ENCODE data around the gene SETDB2.

The SETDB2 gene

DNA sequence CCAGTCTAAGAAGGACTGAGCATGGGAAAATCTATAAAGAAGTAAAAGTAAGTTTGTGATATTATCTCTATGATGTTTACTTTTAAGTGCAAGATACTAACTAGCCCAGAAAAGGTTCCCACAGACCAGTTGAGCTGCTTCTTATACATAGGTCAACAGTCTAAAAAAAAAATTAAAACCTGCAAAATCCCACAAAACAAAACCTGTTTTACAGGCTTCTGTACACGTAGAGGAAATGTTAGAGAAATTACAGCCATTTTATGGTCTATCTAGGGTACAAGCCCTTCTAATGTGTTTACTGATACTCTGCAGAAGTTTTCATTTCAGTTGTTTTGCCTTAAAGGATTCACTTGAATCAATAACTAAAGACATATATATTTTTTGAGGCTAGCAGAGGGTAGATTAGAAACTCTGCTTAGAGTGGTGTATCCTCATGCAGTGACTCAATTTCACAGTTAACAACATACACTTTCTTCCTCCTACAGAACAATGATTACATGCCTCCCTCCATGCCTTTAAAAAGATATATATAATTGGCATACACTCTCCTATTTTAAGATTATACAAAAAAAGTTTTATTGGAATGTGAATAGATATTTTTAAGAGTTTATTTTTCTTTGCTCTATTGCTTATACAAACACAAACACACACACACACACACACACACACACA is 44.1 kb upstream of the SETDB2 start:
- Histone ChIP-seq H3K9ac (ENCODE audit: low read depth, low read length, poor library complexity, severe bottlenecking) (no peak overlapping the region), H3K9me2 (replicated peaks; ENCODE audit: low read depth, low read length) (no peaks in the 10 kb centered on the region), H3K79me2 (ENCODE audit: insufficient read depth, low read length) (no peaks in the 10 kb centered on the region), H3F3A (ENCODE audit: low read depth) (no peaks in the 10 kb centered on the region), H3K4me1 (ENCODE audit: insufficient read depth, low read length, poor library complexity, severe bottlenecking) (no peaks in the 10 kb centered on the region), H2AFZ (ENCODE audit: low read length) (no peak overlapping the region), H3K27me3 (ENCODE audit: insufficient read depth, low read length, poor library complexity, severe bottlenecking) (no peaks in the 10 kb centered on the region), H3K4me3 (ENCODE audit: low read length, poor library complexity, severe bottlenecking) (no peak overlapping the region), H3K4me2 (ENCODE audit: low read depth, low read length, poor library complexity, severe bottlenecking) (no peak overlapping the region), H4K20me1 (ENCODE audit: insufficient read depth, low read length, poor library complexity, severe bottlenecking) (no peaks in the 10 kb centered on the region), H3K36me3 (ENCODE audit: insufficient read depth, low read length) (no peaks in the 10 kb centered on the region), H3K9me3 (ENCODE audit: insufficient read depth, low read depth, low read length) (peaks cover 7% of the 10 kb centered on the region; the same call in 1 of the 2 replicates)
- TF ChIP-seq EZH2phosphoT487 (IDR thresholded peaks at IDR 0.05; ENCODE audit: borderline replicate concordance) (no peak), CTCF (conservative IDR thresholded peaks at IDR 0.05; ENCODE audit: low read length) (no peak)

GRCh38 chr13:49400755-49401659 is 43.1 kb upstream of the SETDB2 start:
- no peak overlapping the region for H3K4me2 ChIP-seq (ENCODE audit: low read depth, low read length, poor library complexity, severe bottlenecking)
- no peaks in the 10 kb centered on the region for H3K36me3 ChIP-seq (ENCODE audit: insufficient read depth, low read length)
- no peak overlapping the region for H2AFZ ChIP-seq (ENCODE audit: low read length)
- no peaks in the 10 kb centered on the region for H3K27me3 ChIP-seq (ENCODE audit: insufficient read depth, low read length, poor library complexity, severe bottlenecking)
- H3F3A ChIP-seq (ENCODE audit: low read depth) = no peaks in the 10 kb centered on the region
- no peak overlapping the region for H3K4me3 ChIP-seq (ENCODE audit: low read length, poor library complexity, severe bottlenecking)
- H3K9ac ChIP-seq (ENCODE audit: low read depth, low read length, poor library complexity, severe bottlenecking) = no peak overlapping the region
- no peak for TF ChIP-seq EZH2phosphoT487 (IDR thresholded peaks at IDR 0.05; ENCODE audit: borderline replicate concordance)
- TF ChIP-seq CTCF (conservative IDR thresholded peaks at IDR 0.05; ENCODE audit: low read length) = no peak
- peaks cover 7% of the 10 kb centered on the region; the same call in 1 of the 2 replicates for H3K9me3 ChIP-seq (ENCODE audit: insufficient read depth, low read depth, low read length)
- H3K4me1 ChIP-seq (ENCODE audit: insufficient read depth, low read length, poor library complexity, severe bottlenecking) = no peaks in the 10 kb centered on the region
- no peaks in the 10 kb centered on the region for H3K9me2 ChIP-seq (replicated peaks; ENCODE audit: low read depth, low read length)
- H3K79me2 ChIP-seq (ENCODE audit: insufficient read depth, low read length) = no peaks in the 10 kb centered on the region
- H4K20me1 ChIP-seq (ENCODE audit: insufficient read depth, low read length, poor library complexity, severe bottlenecking) = no peaks in the 10 kb centered on the region

GRCh38 chr13:49403996-49404702 is 39.9 kb upstream of the SETDB2 start:
- no peak for TF ChIP-seq CTCF (conservative IDR thresholded peaks at IDR 0.05; ENCODE audit: low read length)
- no peak for TF ChIP-seq EZH2phosphoT487 (IDR thresholded peaks at IDR 0.05; ENCODE audit: borderline replicate concordance)
- H4K20me1 ChIP-seq (ENCODE audit: insufficient read depth, low read length, poor library complexity, severe bottlenecking) = no peaks in the 10 kb centered on the region
- H3K4me2 ChIP-seq (ENCODE audit: low read depth, low read length, poor library complexity, severe bottlenecking) = no peak overlapping the region
- no peaks in the 10 kb centered on the region for H3K27me3 ChIP-seq (ENCODE audit: insufficient read depth, low read length, poor library complexity, severe bottlenecking)
- H3K9me2 ChIP-seq (replicated peaks; ENCODE audit: low read depth, low read length) = no peaks in the 10 kb centered on the region
- H3K9ac ChIP-seq (ENCODE audit: low read depth, low read length, poor library complexity, severe bottlenecking) = no peak overlapping the region
- no peak overlapping the region for H2AFZ ChIP-seq (ENCODE audit: low read length)
- H3F3A ChIP-seq (ENCODE audit: low read depth) = no peaks in the 10 kb centered on the region
- H3K36me3 ChIP-seq (ENCODE audit: insufficient read depth, low read length) = no peaks in the 10 kb centered on the region
- H3K9me3 ChIP-seq (ENCODE audit: insufficient read depth, low read depth, low read length) = peaks cover 7% of the 10 kb centered on the region; the same call in 1 of the 2 replicates
- no peaks in the 10 kb centered on the region for H3K4me1 ChIP-seq (ENCODE audit: insufficient read depth, low read length, poor library complexity, severe bottlenecking)
- H3K4me3 ChIP-seq (ENCODE audit: low read length, poor library complexity, severe bottlenecking) = no peak overlapping the region
- H3K79me2 ChIP-seq (ENCODE audit: insufficient read depth, low read length) = no peaks in the 10 kb centered on the region
